Esophagus squamous epithelium (tissue), 5 donors: ENCODE results near the gene PLCB4. TPM values are rescaled to one million over a fixed set of nuclear protein-coding genes. Genes with fewer than 3 reads are reported as not detected.

Source experiments
- DNase-seq: peaks from one replicate; lab custom pipeline; 2025; lab: John Stamatoyannopoulos, UW
- H3K27ac ChIP-seq, 4 donors: fragments of 200-600 bp; sonication (generic); one replicate each; pipeline ENCODE4 v1.5.1; 2016 to 2019; ENCODE audit warnings: mild to moderate bottlenecking in 1 of 4
- H3K27me3 ChIP-seq, 4 donors: fragments of 200-600 bp; sonication (generic); 1 replicate in 3 of 4; 2 replicates in 1 of 4; pipeline versions ENCODE4 v1.5.1 to v1.6.0; 2017 to 2021; ENCODE audit warnings: antibody characterized with exemption in 1 of 4
- H3K36me3 ChIP-seq, 3 donors: fragments of 200-600 bp; sonication (generic); one replicate each; pipeline ENCODE4 v1.5.1; 2016 to 2019
- H3K4me1 ChIP-seq, 3 donors: fragments of 200-600 bp; sonication (generic); one replicate each; pipeline ENCODE4 v1.5.1; 2017 to 2019
- H3K4me3 ChIP-seq, 4 donors: fragments of 200-600 bp; sonication (generic); 1 replicate in 3 of 4; 2 replicates in 1 of 4; pipeline ENCODE4 v1.5.1; 2016 to 2019; ENCODE audit warnings: mild to moderate bottlenecking in 2 of 4, moderate library complexity in 1 of 4
- H3K9me3 ChIP-seq, 3 donors: fragments of 200-600 bp; sonication (generic); one replicate each; pipeline ENCODE4 v1.5.1; 2016 to 2019
- POLR2A ChIP-seq, 4 donors: fragments of 450-650 bp; IDR thresholded peaks; one replicate each; pipeline ENCODE4 v1.6.1; 2017; ENCODE audit warnings: antibody characterized with exemption in 4 of 4, mild to moderate bottlenecking in 4 of 4, moderate library complexity in 3 of 4
- WGBS, 2 donors: methylation state at CpG; one replicate each; pipeline ENCODE4 v1.1.5; 2018; 5-methylcytosine and 5-hydroxymethylcytosine counted together
- intact Hi-C: fragments of 100-400 bp; cut with DNase I; formaldehyde crosslinking; loops from one replicate; pipeline ENCODE4 v1.15.0; 2022
- total RNA-seq, 4 donors: library from RNA; depleted of rRNA; stranded (reverse); fragments of >200 nt; gene quantifications; one replicate each; pipeline ENCODE4 v1.1.0, GENCODE V29; 2016
- TF ChIP-seq, protein P1 (sequence below), 6 experiments: fragments of 450-650 bp in 4 of 6; fragments of 200-600 bp in 2 of 6; sonication (generic) in 2 of 6; IDR thresholded peaks; one replicate each; pipeline ENCODE4 v1.5.1; 2016 to 2019; ENCODE audit warnings: antibody characterized with exemption in 6 of 6, mild to moderate bottlenecking in 4 of 6, moderate library complexity in 4 of 6
- donor health status: DM: yes; HTN: yes; CAD: no.

Gene PLCB4
- total RNA-seq, 4 donors from 2014 or later = 1.1 to 13.7 (median 2.8) TPM

DNA sequence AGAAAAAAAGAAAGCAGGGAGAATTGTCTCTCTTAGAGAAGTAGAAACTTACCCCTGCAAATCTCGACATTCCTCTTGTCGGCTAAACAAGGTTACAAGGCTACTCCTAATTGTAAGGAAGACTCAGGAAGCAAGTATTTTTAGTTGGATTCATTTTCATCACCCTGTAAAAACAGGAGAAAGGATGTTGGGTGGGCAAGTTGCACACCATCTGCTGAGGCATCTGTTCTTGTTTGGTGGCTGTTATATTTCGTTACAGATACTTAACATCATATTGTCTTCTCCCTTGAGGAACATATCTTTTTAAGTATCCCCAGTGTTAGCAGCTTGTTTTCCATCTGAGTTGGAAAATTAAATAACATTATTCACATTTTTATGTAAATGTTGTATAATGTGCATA is 187.5 kb downstream of the PLCB4 start:
- intact Hi-C loops = no loop called here
- H3K4me3 ChIP-seq = no peak overlapping the region
- H3K4me1 ChIP-seq = no peaks in the 10 kb centered on the region
- H3K27me3 ChIP-seq = no peaks in the 10 kb centered on the region
- TF ChIP-seq POLR2A (IDR thresholded peaks at IDR 0.05) = no peak
- TF ChIP-seq, protein P1, sequence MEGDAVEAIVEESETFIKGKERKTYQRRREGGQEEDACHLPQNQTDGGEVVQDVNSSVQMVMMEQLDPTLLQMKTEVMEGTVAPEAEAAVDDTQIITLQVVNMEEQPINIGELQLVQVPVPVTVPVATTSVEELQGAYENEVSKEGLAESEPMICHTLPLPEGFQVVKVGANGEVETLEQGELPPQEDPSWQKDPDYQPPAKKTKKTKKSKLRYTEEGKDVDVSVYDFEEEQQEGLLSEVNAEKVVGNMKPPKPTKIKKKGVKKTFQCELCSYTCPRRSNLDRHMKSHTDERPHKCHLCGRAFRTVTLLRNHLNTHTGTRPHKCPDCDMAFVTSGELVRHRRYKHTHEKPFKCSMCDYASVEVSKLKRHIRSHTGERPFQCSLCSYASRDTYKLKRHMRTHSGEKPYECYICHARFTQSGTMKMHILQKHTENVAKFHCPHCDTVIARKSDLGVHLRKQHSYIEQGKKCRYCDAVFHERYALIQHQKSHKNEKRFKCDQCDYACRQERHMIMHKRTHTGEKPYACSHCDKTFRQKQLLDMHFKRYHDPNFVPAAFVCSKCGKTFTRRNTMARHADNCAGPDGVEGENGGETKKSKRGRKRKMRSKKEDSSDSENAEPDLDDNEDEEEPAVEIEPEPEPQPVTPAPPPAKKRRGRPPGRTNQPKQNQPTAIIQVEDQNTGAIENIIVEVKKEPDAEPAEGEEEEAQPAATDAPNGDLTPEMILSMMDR (IDR thresholded peaks at IDR 0.05) = no peak
- no peaks in the 10 kb centered on the region for H3K36me3 ChIP-seq
- no peak for DNase-seq
- H3K9me3 ChIP-seq = no peaks in the 10 kb centered on the region
- no peak overlapping the region for H3K27ac ChIP-seq
- 86 to 91% methylated on average over 3 of the region's 3 CpGs for WGBS, 2 donors

DNA sequence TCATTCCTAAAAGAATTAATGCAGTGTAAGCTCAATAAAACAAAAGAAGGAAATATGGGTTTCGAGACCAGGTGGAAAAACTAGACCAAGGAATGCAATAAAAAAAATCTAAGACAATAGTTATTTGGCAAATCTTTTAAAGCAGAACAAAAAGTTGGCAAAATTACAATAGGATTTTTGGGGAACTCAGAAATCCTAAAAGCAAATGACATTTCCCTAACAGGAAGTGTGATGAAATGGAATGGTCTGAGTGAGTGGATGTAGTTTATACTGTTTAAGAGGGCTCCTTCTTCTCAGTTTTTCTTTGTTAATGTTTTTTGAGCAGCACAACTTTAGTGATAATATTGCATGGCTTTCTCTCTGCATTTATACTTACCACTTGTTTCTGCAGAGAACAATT is 190.0 kb downstream of the PLCB4 start:
- Histone ChIP-seq H3K9me3 (no peaks in the 10 kb centered on the region), H3K4me3 (no peak overlapping the region), H3K27me3 (no peaks in the 10 kb centered on the region), H3K4me1 (peaks cover 0 to 7% (median 7%) of the 10 kb centered on the region in 3 donors), H3K36me3 (no peaks in the 10 kb centered on the region), H3K27ac (no peak overlapping the region)
- DNase-seq = no peak
- TF ChIP-seq POLR2A (IDR thresholded peaks at IDR 0.05) = no peak
- TF ChIP-seq, protein P1 (IDR thresholded peaks at IDR 0.05) = no peak
- intact Hi-C loops = no loop called here
- 39 to 45% methylated on average over 1 of the region's 1 CpG for WGBS, 2 donors

DNA sequence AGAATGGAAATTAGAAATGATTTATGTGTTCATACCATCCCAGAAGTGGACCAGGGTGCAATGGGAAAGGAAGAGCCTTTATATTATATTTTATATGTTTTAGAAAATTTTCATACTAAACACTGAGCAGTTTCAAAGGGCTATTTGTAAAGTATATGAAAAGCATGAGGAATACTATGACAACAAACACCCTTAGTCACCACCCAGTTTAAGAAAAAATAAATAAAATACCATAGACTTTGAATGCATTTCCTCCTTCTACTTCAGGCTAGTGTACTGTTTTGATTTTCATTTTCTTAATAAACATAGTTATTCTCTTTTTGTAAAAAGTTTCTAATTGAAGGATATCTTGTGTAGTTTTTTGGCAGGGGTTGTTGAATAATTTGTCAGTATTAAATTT is 191.1 kb downstream of the PLCB4 start:
- H3K27me3 ChIP-seq = no peaks in the 10 kb centered on the region
- intact Hi-C loops = no loop called here
- H3K36me3 ChIP-seq = no peaks in the 10 kb centered on the region
- no peaks in the 10 kb centered on the region for H3K9me3 ChIP-seq
- no peak for DNase-seq
- no peak overlapping the region for H3K27ac ChIP-seq
- peaks cover 0 to 7% (median 7%) of the 10 kb centered on the region in 3 donors for H3K4me1 ChIP-seq
- TF ChIP-seq, protein P1 (IDR thresholded peaks at IDR 0.05) = no peak
- no peak for TF ChIP-seq POLR2A (IDR thresholded peaks at IDR 0.05)
- no peak overlapping the region for H3K4me3 ChIP-seq

DNA sequence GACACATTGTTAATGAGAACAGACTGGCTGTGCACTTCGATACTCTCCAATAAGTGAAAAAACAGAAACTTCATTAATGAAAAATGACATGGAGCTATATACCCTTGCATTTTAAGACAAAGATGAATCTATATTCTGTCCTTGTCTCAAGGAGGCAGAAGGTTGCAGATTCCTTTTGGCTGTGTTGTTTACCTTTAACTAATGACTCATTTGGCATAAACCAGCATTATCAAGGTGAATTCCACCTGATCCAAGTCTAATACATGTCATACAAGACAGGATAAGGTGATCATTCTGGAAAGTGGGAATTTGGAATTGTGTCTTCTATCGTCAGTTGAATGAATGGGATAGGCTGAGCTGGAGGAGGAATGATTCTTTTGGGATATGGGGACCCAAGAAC is 192.9 kb downstream of the PLCB4 start:
- DNase-seq = no peak
- TF ChIP-seq, protein P1 (IDR thresholded peaks at IDR 0.05) = no peak
- no peak for TF ChIP-seq POLR2A (IDR thresholded peaks at IDR 0.05)
- Histone ChIP-seq H3K27me3 (no peaks in the 10 kb centered on the region), H3K4me3 (no peak overlapping the region), H3K9me3 (no peaks in the 10 kb centered on the region), H3K27ac (no peak overlapping the region), H3K4me1 (peaks cover 0 to 7% (median 7%) of the 10 kb centered on the region in 3 donors), H3K36me3 (no peaks in the 10 kb centered on the region)
- intact Hi-C loops = no loop called here
- 74 to 78% methylated on average over 2 of the region's 2 CpGs for WGBS, 2 donors

DNA sequence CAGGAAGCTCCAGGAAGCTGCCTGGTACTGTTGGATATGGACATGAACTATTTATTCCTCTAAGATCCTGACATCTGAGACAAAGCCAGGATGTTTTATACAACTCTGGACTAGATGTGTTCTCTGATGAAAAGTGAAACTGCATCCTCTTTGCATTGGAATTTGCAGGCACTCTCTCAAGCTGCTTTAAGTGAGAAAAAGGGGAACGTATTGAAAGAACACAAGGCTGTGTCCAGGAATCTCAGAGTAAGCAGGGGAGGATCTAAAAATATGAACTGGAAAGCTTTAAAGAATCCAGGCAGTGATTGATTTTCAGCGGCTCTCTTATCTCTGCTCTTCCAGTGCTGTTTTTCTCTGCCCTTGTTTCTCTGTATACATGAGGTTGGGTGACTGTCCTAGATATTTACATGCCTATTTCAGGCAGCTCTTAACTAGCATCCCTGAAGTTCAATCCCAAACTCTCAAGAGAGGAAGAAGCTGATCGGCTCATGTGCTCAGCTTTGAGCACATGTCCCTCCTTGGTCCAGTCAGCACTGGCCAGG is 193.8 kb downstream of the PLCB4 start:
- Histone ChIP-seq H3K27ac (peak overlapping the region in 3 of 4 donors; percentile 9 to 56 (median 36)), H3K4me1 (peaks cover 0 to 7% (median 7%) of the 10 kb centered on the region in 3 donors), H3K27me3 (no peaks in the 10 kb centered on the region), H3K4me3 (peak overlapping the region in 1 of 4 donors; percentile 9), H3K9me3 (no peaks in the 10 kb centered on the region), H3K36me3 (no peaks in the 10 kb centered on the region)
- TF ChIP-seq POLR2A (IDR thresholded peaks at IDR 0.05) = no peak
- TF ChIP-seq, protein P1 (IDR thresholded peaks at IDR 0.05) = no peak
- intact Hi-C loops = no loop called here
- DNase-seq = no peak
- 33 to 58% methylated on average over 2 to 3 of the region's 3 CpGs for WGBS, 2 donors
